Measurements from ENCODE around the gene ZNF564.
"Not testable (repeated sequence)": the region's sequence is repeated elsewhere in the genome, so short reads cannot be mapped to it uniquely, and the experiment has no call there.

ZNF564 gene

DNA sequence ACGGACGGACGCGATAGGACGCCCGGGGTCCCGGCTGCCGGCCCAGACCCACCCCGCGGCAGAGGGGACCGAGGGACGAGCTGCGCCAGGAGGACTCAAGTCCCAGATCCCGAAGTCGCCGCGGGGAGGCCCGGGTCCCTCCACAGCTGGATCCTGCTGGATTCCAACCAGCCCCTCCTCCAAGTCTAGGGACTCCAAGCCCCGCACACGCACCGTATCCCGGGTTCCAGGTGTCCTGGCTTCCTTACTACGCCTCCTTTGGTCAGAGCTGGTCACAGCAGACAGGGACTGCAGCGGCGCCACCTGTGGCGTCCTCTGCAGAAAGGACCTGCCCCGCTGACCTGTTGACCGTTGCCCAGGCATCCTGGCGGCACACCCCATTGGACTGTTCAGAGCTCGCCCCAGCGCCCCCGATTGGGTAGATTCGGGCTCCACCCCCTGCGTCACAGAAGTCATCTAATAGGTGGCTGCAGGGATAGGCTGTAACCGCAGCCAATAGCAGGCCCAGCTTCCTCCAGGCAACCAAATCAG lies 37.7 kb downstream of the ZNF564 start:
- TF ChIP-seq CTCF (IDR thresholded peaks at IDR 0.05; ENCODE audit: insufficient read depth, low read depth, low read length, missing control alignments): no peak
- DNase-seq (ENCODE audit: low read depth): no peak
- no peak overlapping the region for H3K4me3 ChIP-seq (ENCODE audit: low read depth, low read length)

DNA sequence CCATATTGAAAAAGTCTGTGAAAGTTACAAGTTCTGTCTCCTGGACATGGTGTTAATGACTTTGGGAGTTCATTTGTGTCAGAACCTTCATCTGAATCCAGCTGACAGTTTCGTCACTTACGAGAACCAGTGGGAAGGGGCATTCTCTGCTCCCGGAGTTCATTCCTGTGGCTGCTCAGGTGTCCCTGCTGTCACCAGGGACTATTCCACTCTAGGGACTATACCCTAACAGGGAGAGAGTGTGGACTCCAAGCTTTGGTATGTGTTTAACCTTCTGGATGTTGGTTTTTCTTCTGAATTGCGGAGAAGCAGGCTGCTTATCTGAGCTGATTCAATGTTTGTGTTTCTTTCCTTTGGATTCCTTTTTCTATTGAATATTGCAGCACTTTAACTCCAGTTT lies 54.2 kb downstream of the ZNF564 start:
- no peak for TF ChIP-seq CTCF (IDR thresholded peaks at IDR 0.05; ENCODE audit: insufficient read depth, low read depth, low read length, missing control alignments)
- H3K4me3 ChIP-seq (ENCODE audit: low read depth, low read length): no peak overlapping the region
- DNase-seq (ENCODE audit: low read depth): no peak

- no peak overlapping the region for H3K4me3 ChIP-seq (ENCODE audit: low read depth, low read length)
- no peak for DNase-seq (ENCODE audit: low read depth)
- TF ChIP-seq CTCF (IDR thresholded peaks at IDR 0.05; ENCODE audit: insufficient read depth, low read depth, low read length, missing control alignments): no peak
Measured at GRCh38 chr19:12496480-12496879, 54.8 kb downstream of the ZNF564 start.

- TF ChIP-seq CTCF (IDR thresholded peaks at IDR 0.05; ENCODE audit: insufficient read depth, low read depth, low read length, missing control alignments): peak; percentile 13
- peak overlapping the region; percentile 41 for H3K4me3 ChIP-seq (ENCODE audit: low read depth, low read length)
- peak; percentile 78 for DNase-seq (ENCODE audit: low read depth)
Measured at GRCh38 chr19:12495002-12495802, 56.1 kb downstream of the ZNF564 start.

GRCh38 chr19:12494260-12494860 lies 56.9 kb downstream of the ZNF564 start:
- TF ChIP-seq CTCF (IDR thresholded peaks at IDR 0.05; ENCODE audit: insufficient read depth, low read depth, low read length, missing control alignments): no peak
- no peak for DNase-seq (ENCODE audit: low read depth)
- H3K4me3 ChIP-seq (ENCODE audit: low read depth, low read length): no peak overlapping the region

- H3K4me3 ChIP-seq (ENCODE audit: low read depth, low read length); DNase-seq (ENCODE audit: low read depth): not testable (repeated sequence)
Measured at GRCh38 chr19:12486265-12486783, 65.0 kb downstream of the ZNF564 start.

DNA sequence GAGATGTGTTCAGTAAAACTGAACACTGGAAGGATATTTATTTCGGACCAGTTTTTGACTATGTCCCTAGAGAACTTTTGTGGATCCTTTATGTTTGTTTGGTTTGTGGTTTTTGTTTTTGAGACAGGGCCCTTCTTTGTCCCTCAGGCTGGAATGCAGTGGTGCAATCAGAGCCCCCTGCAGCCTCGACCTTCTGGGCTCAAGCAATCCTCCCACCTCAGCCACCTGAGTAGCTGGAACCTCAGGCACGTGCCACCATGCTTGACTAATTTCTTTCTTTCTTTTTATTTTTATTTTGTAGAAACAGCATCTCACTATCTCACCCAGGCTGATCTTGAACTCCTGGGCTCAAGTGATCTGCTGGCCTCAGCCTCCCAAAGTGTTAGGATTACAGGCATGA lies 65.7 kb downstream of the ZNF564 start:
- DNase-seq (ENCODE audit: low read depth): no peak
- H3K4me3 ChIP-seq (ENCODE audit: low read depth, low read length): no peak overlapping the region
- no peak for TF ChIP-seq CTCF (IDR thresholded peaks at IDR 0.05; ENCODE audit: insufficient read depth, low read depth, low read length, missing control alignments)

Data from GM12865 (cell line).